GM12891 (cell line): ENCODE data around the gene BCAR3.

Experiments
- PAX5 ChIP-seq: IDR thresholded peaks from 2 replicates; pipeline ENCODE4 v1.6.1; 2011; ENCODE audit warnings: low read length, moderate library complexity, mild to moderate bottlenecking; ENCODE audit not compliant: insufficient read depth, severe bottlenecking
- POLR2A ChIP-seq: IDR thresholded peaks from 2 replicates; pipeline ENCODE4 v1.6.1; 2011; ENCODE audit warnings: low read depth, low read length, control low read depth
- POLR2AphosphoS5 ChIP-seq: IDR thresholded peaks from 2 replicates; pipeline ENCODE4 v1.6.1; 2011; ENCODE audit warnings: low read depth, low read length, control low read depth
- POU2F2 ChIP-seq: IDR thresholded peaks from 2 replicates; pipeline ENCODE4 v1.6.1; 2011; ENCODE audit warnings: low read depth, mild to moderate bottlenecking, control low read depth, low read length, moderate library complexity
- SPI1 ChIP-seq: IDR thresholded peaks from 2 replicates; pipeline ENCODE4 v1.6.1; 2011; ENCODE audit warnings: low read depth, low read length, control low read depth
- TAF1 ChIP-seq: IDR thresholded peaks from 2 replicates; pipeline ENCODE4 v1.6.1; 2011; ENCODE audit warnings: low read depth, low read length, control low read depth

- TF ChIP-seq POLR2A (no peak), TAF1 (no peak), POLR2AphosphoS5 (no peak), SPI1 (no peak), POU2F2 (no peak), PAX5 (no peak)
These were observed 148.8 kb downstream of the BCAR3 start for GRCh38 chr1:93532780-93533378.
